Tibial artery (tissue), 4 donors: ENCODE measurements around the gene DIS3L2.

Source experiments
- DNase-seq, 2 donors: peaks; one replicate each; pipeline ENCODE4 v3.0.0-alpha.2; 2019
- H3K27ac ChIP-seq, 2 donors: fragments of 200-600 bp; sonication (generic) in 1 of 2; 1 replicate in 1 of 2; 2 replicates in 1 of 2; pipeline ENCODE4 v1.5.1; 2018 to 2019; ENCODE audit warnings: mild to moderate bottlenecking in 1 of 2
- H3K27me3 ChIP-seq, 2 donors: fragments of 200-600 bp; sonication (generic) in 1 of 2; one replicate each; pipeline versions ENCODE4 v1.5.1 to v1.6.0; 2016 to 2019
- H3K36me3 ChIP-seq, 3 donors: fragments of 200-600 bp; sonication (generic) in 2 of 3; one replicate each; pipeline ENCODE4 v1.5.1; 2016 to 2019; ENCODE audit warnings: mild to moderate bottlenecking in 2 of 3
- H3K4me1 ChIP-seq, 4 donors: fragments of 200-600 bp; sonication (generic) in 2 of 4; 1 replicate in 3 of 4; 2 replicates in 1 of 4; pipeline ENCODE4 v1.5.1; 2016 to 2019
- H3K4me3 ChIP-seq, 2 donors: fragments of 200-600 bp; sonication (generic) in 1 of 2; 1 replicate in 1 of 2; 2 replicates in 1 of 2; pipeline ENCODE4 v1.5.1; 2018 to 2019; ENCODE audit warnings: mild to moderate bottlenecking in 2 of 2
- H3K9me3 ChIP-seq, 3 donors: fragments of 200-600 bp; sonication (generic) in 1 of 3; one replicate each; pipeline ENCODE4 v1.5.1; 2016 to 2019
- intact Hi-C: fragments of 100-400 bp; cut with DNase I; formaldehyde crosslinking; loops from one replicate; pipeline ENCODE4 v1.15.0; 2023; ENCODE audit warnings: low total_unique reads
- TF ChIP-seq, protein P1 (sequence below), 2 experiments: fragments of 200-600 bp in 1 of 2; fragments of 450-650 bp in 1 of 2; IDR thresholded peaks; one replicate each; pipeline ENCODE4 v1.5.1; 2017 to 2019; ENCODE audit warnings: antibody characterized with exemption in 2 of 2, mild to moderate bottlenecking in 1 of 2, moderate library complexity in 1 of 2

DIS3L2 gene

GRCh38 chr2:232255033-232255432, 293.5 kb downstream of the DIS3L2 start:
- intact Hi-C loops, result no loop called here

DNA sequence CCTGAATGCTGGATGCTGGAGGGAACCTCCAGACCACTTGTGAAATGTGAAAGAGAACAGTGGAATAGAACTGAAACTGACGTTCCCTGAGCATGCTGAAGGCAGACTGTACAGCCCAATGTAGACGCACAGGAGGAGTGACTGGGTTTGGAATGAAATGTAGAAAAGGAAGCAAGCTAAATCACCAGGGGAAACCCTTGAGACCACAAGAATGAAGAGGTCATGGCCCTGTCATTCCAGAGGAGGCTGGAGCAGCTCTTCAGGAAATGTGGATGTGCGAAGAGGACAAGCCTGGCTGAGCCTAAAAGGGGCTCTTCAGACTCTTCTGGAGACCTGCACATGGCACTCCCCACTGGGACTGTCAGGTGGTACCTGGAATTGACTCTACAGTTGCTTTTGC, 298.6 kb downstream of the DIS3L2 start:
- Histone ChIP-seq H3K27ac (no peak overlapping the region), H3K4me1 (peaks cover 0 to 16% (median 12%) of the 10 kb centered on the region in 4 donors), H3K27me3 (no peaks in the 10 kb centered on the region), H3K36me3 (peaks cover 19 to 47% (median 24%) of the 10 kb centered on the region in 3 donors), H3K9me3 (no peaks in the 10 kb centered on the region), H3K4me3 (no peak overlapping the region)
- no peak for DNase-seq
- TF ChIP-seq, protein P1, sequence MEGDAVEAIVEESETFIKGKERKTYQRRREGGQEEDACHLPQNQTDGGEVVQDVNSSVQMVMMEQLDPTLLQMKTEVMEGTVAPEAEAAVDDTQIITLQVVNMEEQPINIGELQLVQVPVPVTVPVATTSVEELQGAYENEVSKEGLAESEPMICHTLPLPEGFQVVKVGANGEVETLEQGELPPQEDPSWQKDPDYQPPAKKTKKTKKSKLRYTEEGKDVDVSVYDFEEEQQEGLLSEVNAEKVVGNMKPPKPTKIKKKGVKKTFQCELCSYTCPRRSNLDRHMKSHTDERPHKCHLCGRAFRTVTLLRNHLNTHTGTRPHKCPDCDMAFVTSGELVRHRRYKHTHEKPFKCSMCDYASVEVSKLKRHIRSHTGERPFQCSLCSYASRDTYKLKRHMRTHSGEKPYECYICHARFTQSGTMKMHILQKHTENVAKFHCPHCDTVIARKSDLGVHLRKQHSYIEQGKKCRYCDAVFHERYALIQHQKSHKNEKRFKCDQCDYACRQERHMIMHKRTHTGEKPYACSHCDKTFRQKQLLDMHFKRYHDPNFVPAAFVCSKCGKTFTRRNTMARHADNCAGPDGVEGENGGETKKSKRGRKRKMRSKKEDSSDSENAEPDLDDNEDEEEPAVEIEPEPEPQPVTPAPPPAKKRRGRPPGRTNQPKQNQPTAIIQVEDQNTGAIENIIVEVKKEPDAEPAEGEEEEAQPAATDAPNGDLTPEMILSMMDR (IDR thresholded peaks at IDR 0.05), result no peak
- intact Hi-C loops, result no loop called here

More at GRCh38 chr2:232255033-232255432, 293.5 kb downstream of the DIS3L2 start:
- Histone ChIP-seq H3K36me3 (peaks cover 0 to 21% (median 11%) of the 10 kb centered on the region in 3 donors), H3K4me3 (no peak overlapping the region), H3K27me3 (no peaks in the 10 kb centered on the region), H3K27ac (no peak overlapping the region), H3K9me3 (no peaks in the 10 kb centered on the region), H3K4me1 (peaks cover 0 to 13% (median 10%) of the 10 kb centered on the region in 4 donors)
- DNase-seq, result no peak
- TF ChIP-seq, protein P1 (IDR thresholded peaks at IDR 0.05), result no peak

- TF ChIP-seq, protein P1 (IDR thresholded peaks at IDR 0.05), result no peak
- intact Hi-C loops, result no loop called here
Measured at GRCh38 chr2:232261776-232262175, 300.3 kb downstream of the DIS3L2 start.

DNA sequence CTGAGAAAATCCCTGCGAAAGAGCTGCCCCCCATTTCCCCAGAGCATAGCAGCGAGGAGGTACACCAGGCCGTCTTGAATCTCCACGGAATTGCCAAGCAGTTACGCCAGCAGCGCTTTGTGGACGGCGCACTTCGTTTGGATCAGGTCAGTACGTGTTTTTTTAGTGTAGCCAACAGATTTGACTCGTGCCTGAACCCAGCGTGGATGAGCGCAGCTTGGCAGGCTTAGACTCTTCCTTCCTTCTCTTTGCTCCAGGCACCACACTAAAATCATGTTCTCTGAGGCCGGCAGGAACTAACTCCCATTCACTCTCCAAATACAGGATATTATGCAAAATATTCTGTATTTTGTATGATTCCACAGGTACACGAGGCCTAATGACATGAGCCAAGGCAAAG, 301.8 kb downstream of the DIS3L2 start:
- TF ChIP-seq, protein P1 (IDR thresholded peaks at IDR 0.05), result no peak
- Histone ChIP-seq H3K4me3 (no peak overlapping the region), H3K9me3 (no peaks in the 10 kb centered on the region), H3K27me3 (no peaks in the 10 kb centered on the region), H3K27ac (no peak overlapping the region), H3K4me1 (peaks cover 0 to 16% (median 12%) of the 10 kb centered on the region in 4 donors), H3K36me3 (peaks cover 24 to 46% (median 29%) of the 10 kb centered on the region in 3 donors)
- intact Hi-C loops, result no loop called here
- no peak for DNase-seq

More at GRCh38 chr2:232261776-232262175, 300.3 kb downstream of the DIS3L2 start:
- Histone ChIP-seq H3K4me1 (peaks cover 0 to 16% (median 12%) of the 10 kb centered on the region in 4 donors), H3K4me3 (no peak overlapping the region), H3K36me3 (peaks cover 23 to 46% (median 29%) of the 10 kb centered on the region in 3 donors), H3K9me3 (no peaks in the 10 kb centered on the region), H3K27ac (no peak overlapping the region), H3K27me3 (no peaks in the 10 kb centered on the region)
- DNase-seq, result no peak

- no peaks in the 10 kb centered on the region for H3K9me3 ChIP-seq
- no peak overlapping the region for H3K27ac ChIP-seq
- intact Hi-C loops, result no loop called here
- peaks cover 24 to 46% (median 29%) of the 10 kb centered on the region in 3 donors for H3K36me3 ChIP-seq
- H3K4me1 ChIP-seq, result peaks cover 0 to 13% (median 10%) of the 10 kb centered on the region in 4 donors
- TF ChIP-seq, protein P1 (IDR thresholded peaks at IDR 0.05), result no peak
- DNase-seq, result no peak
- no peak overlapping the region for H3K4me3 ChIP-seq
- H3K27me3 ChIP-seq, result no peaks in the 10 kb centered on the region
Measured at GRCh38 chr2:232264081-232264480, 302.6 kb downstream of the DIS3L2 start.

DNA sequence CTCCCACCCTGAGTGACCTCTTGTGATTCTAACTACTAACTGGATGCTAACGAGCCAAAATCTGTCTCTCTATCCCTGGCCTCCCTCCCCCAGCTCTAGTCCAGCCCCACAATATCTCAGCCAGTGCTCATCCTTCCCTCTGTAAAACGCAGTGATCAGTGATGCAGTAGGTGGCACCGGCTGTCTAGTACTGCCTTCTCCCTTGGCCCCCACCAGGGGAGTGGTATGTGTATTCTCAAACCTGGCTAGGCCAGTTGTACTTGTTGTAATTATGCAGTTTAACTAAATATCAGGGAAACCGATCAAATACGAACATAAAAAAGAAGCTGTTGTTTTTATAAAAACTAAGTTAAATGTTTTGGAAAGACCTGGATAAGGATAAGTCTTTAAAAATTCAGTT, 303.8 kb downstream of the DIS3L2 start:
- DNase-seq, result no peak
- H3K4me1 ChIP-seq, result peaks cover 0 to under 1% (median 0%) of the 10 kb centered on the region in 4 donors
- peaks cover 24 to 46% (median 29%) of the 10 kb centered on the region in 3 donors for H3K36me3 ChIP-seq
- H3K4me3 ChIP-seq, result no peak overlapping the region
- TF ChIP-seq, protein P1 (IDR thresholded peaks at IDR 0.05), result no peak
- no peak overlapping the region for H3K27ac ChIP-seq
- no peaks in the 10 kb centered on the region for H3K9me3 ChIP-seq
- intact Hi-C loops, result no loop called here
- H3K27me3 ChIP-seq, result no peaks in the 10 kb centered on the region
